Subcutaneous adipose tissue (tissue), 4 donors: ENCODE data around the gene VEGFA. TPM values are rescaled to one million over a fixed set of nuclear protein-coding genes. Genes with fewer than 3 reads are reported as not detected.

Experiments used
- total RNA-seq, 4 donors: library from RNA; depleted of rRNA; stranded (reverse); fragments of >200 nt; gene quantifications; one replicate each; pipeline ENCODE4 v1.1.0, GENCODE V29; 2016
- TF ChIP-seq, protein P1 (sequence below): fragments of 450-650 bp; IDR thresholded peaks from one replicate; pipeline ENCODE4 v1.5.1; 2016; ENCODE audit warnings: low read depth, mild to moderate bottlenecking, control low read depth, antibody characterized with exemption, moderate library complexity

The VEGFA gene
- total RNA-seq, 4 donors from 2014 or later: 195 to 909 (median 398) TPM

DNA sequence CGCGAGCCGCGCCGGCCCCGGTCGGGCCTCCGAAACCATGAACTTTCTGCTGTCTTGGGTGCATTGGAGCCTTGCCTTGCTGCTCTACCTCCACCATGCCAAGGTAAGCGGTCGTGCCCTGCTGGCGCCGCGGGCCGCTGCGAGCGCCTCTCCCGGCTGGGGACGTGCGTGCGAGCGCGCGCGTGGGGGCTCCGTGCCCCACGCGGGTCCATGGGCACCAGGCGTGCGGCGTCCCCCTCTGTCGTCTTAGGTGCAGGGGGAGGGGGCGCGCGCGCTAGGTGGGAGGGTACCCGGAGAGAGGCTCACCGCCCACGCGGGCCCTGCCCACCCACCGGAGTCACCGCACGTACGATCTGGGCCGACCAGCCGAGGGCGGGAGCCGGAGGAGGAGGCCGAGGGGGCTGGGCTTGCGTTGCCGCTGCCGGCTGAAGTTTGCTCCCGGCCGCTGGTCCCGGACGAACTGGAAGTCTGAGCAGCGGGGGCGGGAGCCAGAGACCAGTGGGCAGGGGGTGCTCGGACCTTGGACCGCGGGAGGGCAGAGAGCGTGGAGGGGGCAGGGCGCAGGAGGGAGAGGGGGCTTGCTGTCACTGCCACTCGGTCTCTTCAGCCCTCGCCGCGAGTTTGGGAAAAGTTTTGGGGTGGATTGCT is 1.3 kb downstream of the VEGFA start:
- TF ChIP-seq, protein P1, sequence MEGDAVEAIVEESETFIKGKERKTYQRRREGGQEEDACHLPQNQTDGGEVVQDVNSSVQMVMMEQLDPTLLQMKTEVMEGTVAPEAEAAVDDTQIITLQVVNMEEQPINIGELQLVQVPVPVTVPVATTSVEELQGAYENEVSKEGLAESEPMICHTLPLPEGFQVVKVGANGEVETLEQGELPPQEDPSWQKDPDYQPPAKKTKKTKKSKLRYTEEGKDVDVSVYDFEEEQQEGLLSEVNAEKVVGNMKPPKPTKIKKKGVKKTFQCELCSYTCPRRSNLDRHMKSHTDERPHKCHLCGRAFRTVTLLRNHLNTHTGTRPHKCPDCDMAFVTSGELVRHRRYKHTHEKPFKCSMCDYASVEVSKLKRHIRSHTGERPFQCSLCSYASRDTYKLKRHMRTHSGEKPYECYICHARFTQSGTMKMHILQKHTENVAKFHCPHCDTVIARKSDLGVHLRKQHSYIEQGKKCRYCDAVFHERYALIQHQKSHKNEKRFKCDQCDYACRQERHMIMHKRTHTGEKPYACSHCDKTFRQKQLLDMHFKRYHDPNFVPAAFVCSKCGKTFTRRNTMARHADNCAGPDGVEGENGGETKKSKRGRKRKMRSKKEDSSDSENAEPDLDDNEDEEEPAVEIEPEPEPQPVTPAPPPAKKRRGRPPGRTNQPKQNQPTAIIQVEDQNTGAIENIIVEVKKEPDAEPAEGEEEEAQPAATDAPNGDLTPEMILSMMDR: no peak

DNA sequence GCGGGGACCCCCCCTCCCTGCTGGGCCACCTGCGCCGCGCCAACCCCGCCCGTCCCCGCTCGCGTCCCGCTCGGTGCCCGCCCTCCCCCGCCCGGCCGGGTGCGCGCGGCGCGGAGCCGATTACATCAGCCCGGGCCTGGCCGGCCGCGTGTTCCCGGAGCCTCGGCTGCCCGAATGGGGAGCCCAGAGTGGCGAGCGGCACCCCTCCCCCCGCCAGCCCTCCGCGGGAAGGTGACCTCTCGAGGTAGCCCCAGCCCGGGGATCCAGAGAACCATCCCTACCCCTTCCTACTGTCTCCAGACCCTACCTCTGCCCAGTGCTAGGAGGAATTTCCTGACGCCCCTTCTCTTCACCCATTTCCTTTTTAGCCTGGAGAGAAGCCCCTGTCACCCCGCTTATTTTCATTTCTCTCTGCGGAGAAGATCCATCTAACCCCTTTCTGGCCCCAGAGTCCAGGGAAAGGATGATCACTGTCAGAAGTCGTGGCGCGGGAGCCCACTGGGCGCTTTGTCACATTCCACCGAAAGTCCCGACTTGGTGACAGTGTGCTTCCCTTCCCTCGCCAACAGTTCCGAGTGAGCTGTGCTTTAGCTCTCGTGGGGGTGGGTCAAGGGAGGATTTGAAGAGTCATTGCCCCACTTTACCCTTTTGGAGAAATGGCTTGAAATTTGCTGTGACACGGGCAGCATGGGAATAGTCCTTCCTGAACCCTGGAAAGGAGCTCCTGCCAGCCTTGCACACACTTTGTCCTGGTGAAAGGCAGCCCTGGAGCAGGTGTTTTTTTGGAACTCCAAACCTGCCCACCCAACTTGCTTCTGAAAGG is 2.1 kb downstream of the VEGFA start:
- TF ChIP-seq, protein P1: no peak

DNA sequence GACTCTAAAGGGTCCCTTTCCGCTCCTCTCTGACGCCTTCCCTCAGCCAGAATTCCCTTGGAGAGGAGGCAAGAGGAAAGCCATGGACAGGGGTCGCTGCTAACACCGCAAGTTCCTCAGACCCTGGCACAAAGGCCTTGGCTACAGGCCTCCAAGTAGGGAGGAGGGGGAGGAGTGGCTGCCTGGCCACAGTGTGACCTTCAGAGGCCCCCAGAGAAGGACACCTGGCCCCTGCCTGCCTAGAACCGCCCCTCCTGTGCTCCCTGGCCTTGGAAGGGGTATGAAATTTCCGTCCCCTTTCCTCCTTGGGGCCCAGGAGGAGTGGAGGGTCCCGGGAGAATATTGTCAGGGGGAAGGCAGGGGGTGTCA is 2.7 kb downstream of the VEGFA start:
- TF ChIP-seq, protein P1: no peak

GRCh38 chr6:43773050-43773979 is 3.3 kb downstream of the VEGFA start:
- TF ChIP-seq, protein P1: no peak

DNA sequence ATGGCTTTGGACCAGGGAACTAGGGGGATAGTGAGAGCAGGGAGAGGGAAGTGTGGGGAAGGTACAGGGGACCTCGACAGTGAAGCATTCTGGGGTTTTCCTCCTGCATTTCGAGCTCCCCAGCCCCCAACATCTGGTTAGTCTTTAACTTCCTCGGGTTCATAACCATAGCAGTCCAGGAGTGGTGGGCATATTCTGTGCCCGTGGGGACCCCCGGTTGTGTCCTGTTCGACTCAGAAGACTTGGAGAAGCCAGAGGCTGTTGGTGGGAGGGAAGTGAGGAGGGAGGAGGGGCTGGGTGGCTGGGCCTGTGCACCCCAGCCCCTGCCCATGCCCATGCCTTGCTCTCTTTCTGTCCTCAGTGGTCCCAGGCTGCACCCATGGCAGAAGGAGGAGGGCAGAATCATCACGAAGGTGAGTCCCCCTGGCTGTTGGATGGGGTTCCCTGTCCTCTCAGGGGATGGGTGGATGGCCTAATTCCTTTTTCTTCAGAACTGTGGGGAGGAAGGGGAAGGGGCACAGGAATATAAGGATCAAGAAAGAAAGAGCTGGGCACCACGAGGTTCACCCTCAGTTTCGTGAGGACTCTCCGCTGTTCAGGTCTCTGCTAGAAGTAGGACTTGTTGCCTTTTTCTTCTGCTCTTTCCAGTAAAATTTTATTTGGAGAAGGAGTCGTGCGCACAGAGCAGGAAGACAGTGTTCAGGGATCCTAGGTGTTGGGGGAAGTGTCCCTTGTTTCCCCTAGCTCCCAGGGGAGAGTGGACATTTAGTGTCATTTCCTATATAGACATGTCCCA is 4.2 kb downstream of the VEGFA start:
- TF ChIP-seq, protein P1: no peak

GRCh38 chr6:43774776-43775534 is 4.9 kb downstream of the VEGFA start:
- TF ChIP-seq, protein P1: no peak
